Astrocyte of the spinal cord (primary cell): ENCODE data around the gene EZR.

Experiments used
- DNase-seq: peaks from one replicate; pipeline ENCODE4 v3.0.0; 2011; ENCODE audit warnings: low read depth, low spot score
- H3K4me3 ChIP-seq: 2 replicates; pipeline ENCODE4 v1.5.1; 2011; ENCODE audit warnings: low read depth, mild to moderate bottlenecking, low read length, moderate library complexity
- in situ Hi-C: cut with HindIII; loops from 2 replicates; pipeline ENCODE4 v1.10.0; 2017; ENCODE audit warnings: low sequenced_read_pairs
- TF ChIP-seq, protein P1 (sequence below): IDR thresholded peaks from 2 replicates; pipeline ENCODE4 v1.5.1; 2012; ENCODE audit warnings: low read depth, mild to moderate bottlenecking, low read length, inconsistent platforms

Gene EZR

DNA sequence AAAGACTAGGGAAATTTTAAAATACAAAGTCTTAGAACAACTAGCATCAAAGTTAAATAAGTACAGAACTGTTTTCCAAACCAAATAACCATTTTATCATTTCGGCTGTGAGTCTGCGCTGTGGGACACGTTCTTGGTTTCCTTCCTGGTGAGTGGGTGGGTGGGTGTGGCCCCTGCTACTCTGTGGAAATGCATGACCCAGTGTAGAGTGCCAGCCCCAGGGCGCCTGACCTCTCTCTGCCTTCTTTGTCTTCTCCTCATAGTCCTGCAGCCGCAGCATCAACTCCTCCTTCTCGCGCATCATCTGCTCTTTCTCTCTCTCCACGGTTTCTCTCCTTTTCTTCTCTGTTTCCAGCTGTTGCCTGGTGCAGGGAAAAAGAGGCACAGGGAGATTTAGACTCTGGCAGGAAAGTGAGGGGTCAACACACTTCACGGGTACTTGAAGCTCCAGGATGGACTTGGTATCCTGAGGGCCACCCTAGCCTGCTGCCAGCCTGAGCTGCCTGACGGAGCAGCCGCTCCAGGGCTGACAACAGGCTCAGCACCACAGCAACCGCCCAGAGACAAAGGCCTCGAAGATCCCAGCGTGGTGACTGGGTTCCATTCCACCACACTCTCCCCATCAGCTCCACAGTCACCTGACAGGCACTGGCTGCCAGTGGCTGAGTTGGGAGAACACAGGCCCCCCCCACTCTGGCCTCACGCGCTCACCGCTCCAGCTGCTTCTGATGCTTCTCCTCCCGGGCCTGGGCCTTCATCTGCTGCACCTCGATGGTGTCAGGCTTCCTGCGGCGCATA, 48.4 kb downstream of the EZR start:
- no peak overlapping the region for H3K4me3 ChIP-seq
- no peak for DNase-seq
- in situ Hi-C loops = no loop called here
- TF ChIP-seq, protein P1, sequence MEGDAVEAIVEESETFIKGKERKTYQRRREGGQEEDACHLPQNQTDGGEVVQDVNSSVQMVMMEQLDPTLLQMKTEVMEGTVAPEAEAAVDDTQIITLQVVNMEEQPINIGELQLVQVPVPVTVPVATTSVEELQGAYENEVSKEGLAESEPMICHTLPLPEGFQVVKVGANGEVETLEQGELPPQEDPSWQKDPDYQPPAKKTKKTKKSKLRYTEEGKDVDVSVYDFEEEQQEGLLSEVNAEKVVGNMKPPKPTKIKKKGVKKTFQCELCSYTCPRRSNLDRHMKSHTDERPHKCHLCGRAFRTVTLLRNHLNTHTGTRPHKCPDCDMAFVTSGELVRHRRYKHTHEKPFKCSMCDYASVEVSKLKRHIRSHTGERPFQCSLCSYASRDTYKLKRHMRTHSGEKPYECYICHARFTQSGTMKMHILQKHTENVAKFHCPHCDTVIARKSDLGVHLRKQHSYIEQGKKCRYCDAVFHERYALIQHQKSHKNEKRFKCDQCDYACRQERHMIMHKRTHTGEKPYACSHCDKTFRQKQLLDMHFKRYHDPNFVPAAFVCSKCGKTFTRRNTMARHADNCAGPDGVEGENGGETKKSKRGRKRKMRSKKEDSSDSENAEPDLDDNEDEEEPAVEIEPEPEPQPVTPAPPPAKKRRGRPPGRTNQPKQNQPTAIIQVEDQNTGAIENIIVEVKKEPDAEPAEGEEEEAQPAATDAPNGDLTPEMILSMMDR = no peak

DNA sequence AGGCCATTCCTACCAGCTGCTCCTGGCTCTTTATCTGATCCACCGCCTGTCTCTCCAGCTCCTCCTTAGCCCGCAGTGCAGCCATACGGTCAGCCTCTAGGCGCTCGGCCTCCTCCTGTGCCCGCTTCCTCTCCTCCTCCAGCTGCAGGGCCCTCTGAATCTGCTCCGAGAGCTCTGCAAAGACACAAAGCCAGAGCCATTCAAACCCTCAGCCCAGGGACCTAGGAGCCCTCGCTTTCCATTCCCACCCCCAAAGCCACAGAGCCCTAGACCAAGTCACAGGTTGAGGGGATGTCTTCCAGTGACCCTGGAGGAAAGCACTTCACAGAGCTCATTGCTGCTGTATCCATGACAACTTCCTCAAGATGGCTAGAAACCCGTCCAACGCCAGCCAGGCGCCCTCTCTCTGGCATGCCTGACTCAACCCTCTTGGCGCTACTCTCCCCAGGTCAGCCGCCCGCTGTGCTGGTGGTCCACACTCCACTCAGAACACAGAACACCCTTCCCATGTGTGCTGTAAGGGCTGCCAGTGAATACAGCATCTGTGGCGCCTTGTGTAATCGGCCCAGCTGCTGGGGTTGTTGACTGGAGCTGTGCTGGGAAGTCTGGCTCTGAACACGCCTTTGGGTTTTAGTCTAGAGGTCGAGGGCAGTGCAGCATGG, 49.3 kb downstream of the EZR start:
- peak; percentile 69 for DNase-seq
- in situ Hi-C loops = no loop called here
- no peak overlapping the region for H3K4me3 ChIP-seq
- TF ChIP-seq, protein P1 = no peak

DNA sequence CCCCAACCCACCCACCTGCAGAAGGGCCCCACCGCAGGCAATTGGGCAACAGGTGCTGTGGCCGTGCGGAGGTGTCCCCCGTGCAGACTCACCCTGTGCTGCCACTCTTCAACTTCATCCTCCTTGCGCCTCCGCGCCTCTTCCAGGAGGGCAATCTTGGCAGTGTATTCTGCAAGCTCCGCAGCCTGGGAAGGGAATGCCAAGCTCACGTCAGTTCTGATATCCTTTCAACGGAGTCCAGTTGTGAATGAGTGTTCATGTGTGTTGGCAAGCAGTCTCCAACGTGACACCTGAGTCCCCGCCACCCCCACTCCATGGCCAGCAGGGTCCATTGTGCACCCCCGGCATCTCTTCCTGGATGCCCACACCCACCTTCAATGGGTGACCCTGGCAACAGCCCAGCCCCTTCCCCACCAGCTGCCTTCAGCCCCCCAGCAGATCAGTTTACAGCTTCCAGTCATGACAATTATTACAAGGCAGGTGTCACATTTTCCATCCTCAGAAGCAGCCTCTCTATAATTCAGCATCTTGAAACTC, 49.9 kb downstream of the EZR start:
- H3K4me3 ChIP-seq = no peak overlapping the region
- no peak for DNase-seq
- in situ Hi-C loops = no loop called here
- TF ChIP-seq, protein P1 = no peak

DNA sequence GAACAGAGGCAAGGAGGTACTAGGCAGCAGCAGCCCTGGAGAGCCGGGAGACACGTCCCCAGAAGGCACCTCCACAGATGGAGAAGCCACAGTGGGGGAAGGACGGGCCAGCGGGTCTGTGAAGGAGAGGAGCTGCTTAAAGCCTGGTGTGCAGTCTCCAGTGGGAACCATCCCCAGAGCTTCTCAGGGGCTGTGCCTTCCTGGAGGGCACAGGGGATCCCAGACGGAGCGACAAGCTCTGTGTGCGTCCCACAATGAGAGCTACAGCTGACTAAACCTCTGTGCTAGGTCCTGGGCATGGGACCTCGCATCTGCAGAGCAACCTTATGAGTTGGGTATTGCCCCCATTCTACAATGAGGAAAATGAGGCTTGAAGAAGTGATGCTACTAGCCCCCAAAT, 50.7 kb downstream of the EZR start:
- no peak overlapping the region for H3K4me3 ChIP-seq
- TF ChIP-seq, protein P1 = no peak
- DNase-seq = no peak
- in situ Hi-C loops = no loop called here

DNA sequence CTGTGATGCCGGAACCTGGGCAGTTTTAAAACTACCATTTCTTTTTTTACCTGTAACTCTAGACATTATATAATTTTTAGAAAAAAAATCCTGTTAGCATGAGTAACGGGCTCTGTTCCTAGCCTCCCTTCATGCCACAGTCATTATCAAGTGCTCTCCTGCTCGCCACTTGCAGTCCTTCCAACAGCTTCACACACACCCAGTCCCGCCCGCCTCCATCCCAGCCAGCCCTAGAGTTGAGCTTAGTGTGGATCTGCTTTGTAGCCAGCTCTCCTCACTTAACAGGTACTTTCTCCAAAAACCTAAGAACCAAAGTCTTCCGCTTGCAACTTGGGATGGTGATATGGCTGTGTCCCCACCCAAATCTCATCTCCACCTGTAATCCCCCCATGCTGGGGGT, 51.5 kb downstream of the EZR start:
- in situ Hi-C loops = no loop called here
- DNase-seq = no peak
- no peak overlapping the region for H3K4me3 ChIP-seq
- TF ChIP-seq, protein P1 = no peak

DNA sequence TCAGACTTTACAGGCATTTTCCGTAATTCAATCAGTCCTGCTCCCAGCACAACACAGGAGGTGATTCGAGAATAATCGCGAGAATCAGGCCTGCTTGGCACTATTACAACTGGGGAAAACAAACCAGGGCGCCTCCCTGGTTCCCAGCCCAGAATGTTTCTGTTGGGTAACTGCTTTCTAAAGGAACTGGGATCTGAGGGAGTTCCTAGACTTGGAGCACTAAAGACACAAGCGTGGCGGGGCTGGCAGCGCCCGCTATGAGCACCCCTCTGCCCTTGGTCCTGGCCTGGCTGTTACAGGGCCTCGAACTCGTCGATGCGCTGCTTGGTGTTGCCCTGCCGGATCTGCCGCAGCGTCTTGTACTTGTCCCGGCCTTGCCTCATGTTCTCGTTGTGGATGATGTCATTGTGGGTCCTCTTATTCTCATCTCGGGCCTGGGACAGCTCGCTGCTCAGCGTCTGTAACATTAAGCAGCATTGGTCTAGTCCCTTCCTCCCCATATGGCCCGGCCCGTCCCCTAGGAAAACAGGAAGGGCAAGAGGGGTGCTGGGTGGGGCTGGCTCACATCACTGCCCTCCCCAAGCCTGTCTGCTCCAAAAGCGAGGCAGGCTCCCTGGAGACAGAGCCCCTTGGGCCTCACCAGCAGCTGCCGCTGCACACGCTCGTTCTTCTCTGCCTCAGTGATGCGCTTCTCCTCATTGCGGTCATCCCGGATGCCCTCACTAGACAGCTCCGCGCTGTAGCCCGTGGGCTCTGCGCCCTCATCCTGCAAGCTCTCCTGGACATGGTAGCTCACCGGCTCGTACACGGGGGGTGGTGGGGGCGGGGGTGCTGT, 52.3 kb downstream of the EZR start:
- no peak overlapping the region for H3K4me3 ChIP-seq
- in situ Hi-C loops = no loop called here
- TF ChIP-seq, protein P1 = no peak
- DNase-seq = no peak
